Activated CD8-positive, alpha-beta T cell treated with anti-CD3 and anti-CD28 coated beads for 36 hours (primary cell): ENCODE results near the gene NAT16. TPM values are rescaled to one million over a fixed set of nuclear protein-coding genes. Genes with fewer than 3 reads are reported as not detected.

Source experiments
- ATAC-seq: fragments of 200-7000 bp; cut with Tn5 transposase; one replicate; pipeline ENCODE4 v1.10.0; 2021; ENCODE audit warnings: mild to moderate bottlenecking, moderate library complexity
- CTCF ChIA-PET: fragments of 350-600 bp; sonication (Branson Sonifier 250); formaldehyde crosslinking; loops from one replicate; lab custom pipeline; 2021; ENCODE audit warnings: antibody characterized with exemption; lab: Charles Lee
- POLR2A ChIA-PET: fragments of 350-600 bp; sonication (Branson Sonifier 250); formaldehyde crosslinking; loops from one replicate; lab custom pipeline; 2021; ENCODE audit warnings: antibody characterized with exemption; lab: Charles Lee
- DNase-seq: peaks from one replicate; pipeline ENCODE4 v3.0.0-alpha.2; 2020
- H3K27ac Mint-ChIP-seq: one replicate; pipeline ENCODE4 v1.8.0; 2021; ENCODE audit warnings: mild to moderate bottlenecking, mixed read lengths
- H3K27me3 Mint-ChIP-seq: one replicate; pipeline ENCODE4 v1.8.0; 2021; ENCODE audit warnings: mixed read lengths
- H3K36me3 Mint-ChIP-seq: one replicate; pipeline ENCODE4 v1.8.0; 2021; ENCODE audit warnings: low read depth, mixed read lengths
- H3K4me1 Mint-ChIP-seq: one replicate; pipeline ENCODE4 v1.8.0; 2021; ENCODE audit warnings: low read depth, mixed read lengths
- H3K4me3 Mint-ChIP-seq: one replicate; pipeline ENCODE4 v1.8.0; 2021; ENCODE audit warnings: mild to moderate bottlenecking, moderate library complexity, mixed read lengths
- H3K9me3 Mint-ChIP-seq: one replicate; pipeline ENCODE4 v1.8.0; 2021; ENCODE audit warnings: mixed read lengths
- CTCF ChIP-seq: fragments of 200-600 bp; IDR thresholded peaks from one replicate; pipeline ENCODE4 v1.8.0; 2022; ENCODE audit warnings: antibody characterized with exemption, mild to moderate bottlenecking
- intact Hi-C: fragments of 100-400 bp; cut with micrococcal nuclease; formaldehyde crosslinking; loops from one replicate; pipeline ENCODE4 v1.10.0; 2022
- total RNA-seq, 2 experiments: library from RNA; stranded (reverse); gene quantifications; one replicate each; pipeline ENCODE4 v1.2.3, GENCODE V29; 2021

The NAT16 gene
- total RNA-seq, 2 experiments from 2014 or later, result not detected

DNA sequence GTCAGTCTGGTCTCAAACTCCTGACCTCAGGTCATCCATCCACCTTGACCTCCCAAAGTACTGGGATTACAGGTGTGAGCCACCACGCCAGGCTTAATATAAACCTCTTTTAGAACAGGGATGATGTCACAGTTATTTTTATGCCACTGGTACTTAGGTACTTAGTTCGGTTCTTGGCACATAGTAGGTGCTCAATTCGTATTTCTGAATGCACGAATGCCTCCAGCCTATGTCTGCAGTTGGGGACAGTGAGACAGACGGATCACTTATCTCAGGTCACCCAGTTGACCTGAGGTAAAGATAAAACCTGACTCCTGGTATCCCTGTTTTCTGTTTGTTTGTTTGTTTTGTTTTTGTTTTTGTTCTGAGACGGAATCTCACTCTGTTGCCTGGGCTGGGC is 6.1 kb upstream of the NAT16 start:
- TF ChIP-seq CTCF, result no peak
- Mint-ChIP-seq H3K27me3 (peaks cover 16% of the 10 kb centered on the region), H3K4me3 (no peak overlapping the region), H3K9me3 (no peaks in the 10 kb centered on the region), H3K36me3 (no peaks in the 10 kb centered on the region), H3K27ac (no peak overlapping the region), H3K4me1 (peaks cover 2% of the 10 kb centered on the region)
- ChIA-PET POLR2A (no interaction called here), CTCF (interaction anchor here (3.0 kb wide), 1 partner anchor 42 kb away, joined by 23 read pairs; no protein-coding TSS in a partner anchor)
- intact Hi-C loops, result no loop called here
- DNase-seq (no peak), ATAC-seq (no peak)

GRCh38 chr7:101185258-101185839 is 5.3 kb upstream of the NAT16 start:
- CTCF ChIA-PET, result interaction anchor here (1.3 to 1.4 kb wide), 2 partner anchors 58 to 97 kb away, joined by 3 to 5 read pairs; no protein-coding TSS in a partner anchor
- ATAC-seq (no peak), DNase-seq (no peak)
- peaks cover 22% of the 10 kb centered on the region for H3K27me3 Mint-ChIP-seq
- no peaks in the 10 kb centered on the region for H3K36me3 Mint-ChIP-seq
- intact Hi-C loops, result no loop called here
- no peak for TF ChIP-seq CTCF
- no peaks in the 10 kb centered on the region for H3K9me3 Mint-ChIP-seq
- POLR2A ChIA-PET, result no interaction called here
- peaks cover 3% of the 10 kb centered on the region for H3K4me1 Mint-ChIP-seq
- H3K4me3 Mint-ChIP-seq, result no peak overlapping the region
- H3K27ac Mint-ChIP-seq, result no peak overlapping the region

GRCh38 chr7:101179713-101180112 is 380 bp downstream of the NAT16 start:
- peaks cover 52% of the 10 kb centered on the region for H3K27me3 Mint-ChIP-seq
- no peak for TF ChIP-seq CTCF
- ChIA-PET POLR2A (interaction anchor here (0.6 kb wide), 1 partner anchor 21 kb away, joined by 3 read pairs; no protein-coding TSS in a partner anchor), CTCF (interaction anchor here (0.8 to 7.7 kb wide), 2 partner anchors 12 to 136 kb away, joined by 3 to 56 read pairs; no protein-coding TSS in a partner anchor)
- no peaks in the 10 kb centered on the region for H3K36me3 Mint-ChIP-seq
- peaks cover 10% of the 10 kb centered on the region for H3K4me1 Mint-ChIP-seq
- H3K27ac Mint-ChIP-seq, result no peak overlapping the region
- no peak for ATAC-seq
- intact Hi-C loops, result no loop called here
- no peaks in the 10 kb centered on the region for H3K9me3 Mint-ChIP-seq
- H3K4me3 Mint-ChIP-seq, result no peak overlapping the region
- DNase-seq, result no peak

GRCh38 chr7:101179117-101179516 is 976 bp downstream of the NAT16 start:
- Mint-ChIP-seq H3K27ac (no peak overlapping the region), H3K27me3 (peaks cover 57% of the 10 kb centered on the region), H3K4me1 (peaks cover 11% of the 10 kb centered on the region), H3K4me3 (no peak overlapping the region), H3K9me3 (no peaks in the 10 kb centered on the region), H3K36me3 (no peaks in the 10 kb centered on the region)
- DNase-seq, result no peak
- intact Hi-C loops, result no loop called here
- CTCF ChIA-PET, result interaction anchor here (7.7 kb wide), 1 partner anchor 13 kb away, joined by 56 read pairs; no protein-coding TSS in a partner anchor
- ATAC-seq, result no peak
- TF ChIP-seq CTCF, result no peak
- POLR2A ChIA-PET, result interaction anchor here (1.2 kb wide), 1 partner anchor 12 kb away, joined by 3 read pairs; no protein-coding TSS in a partner anchor

DNA sequence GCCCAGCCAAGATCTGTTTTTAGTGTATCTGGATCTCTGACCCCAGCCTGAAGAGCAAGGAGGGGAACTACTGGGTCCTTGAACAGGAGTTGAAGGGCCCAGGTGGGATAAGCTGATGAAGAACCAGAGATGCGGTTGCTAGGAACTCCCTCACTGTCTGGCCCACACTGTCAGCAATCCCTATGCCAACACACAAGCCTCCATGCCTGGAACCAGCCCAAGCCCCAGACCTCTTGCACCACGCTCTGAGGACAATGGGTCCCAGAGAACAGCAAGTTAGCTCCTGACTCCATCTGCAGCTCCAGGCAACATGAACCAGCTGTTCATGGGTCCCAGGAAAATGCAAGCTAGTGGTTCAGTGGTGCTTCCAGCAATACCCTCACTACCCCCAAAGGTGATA is 2.4 kb downstream of the NAT16 start:
- no peaks in the 10 kb centered on the region for H3K9me3 Mint-ChIP-seq
- peaks cover 23% of the 10 kb centered on the region for H3K4me1 Mint-ChIP-seq
- H3K27ac Mint-ChIP-seq, result no peak overlapping the region
- intact Hi-C loops, result no loop called here
- ATAC-seq, result no peak
- ChIA-PET CTCF (interaction anchor here (1.2 to 7.7 kb wide), 3 partner anchors 14 to 100 kb away, joined by 3 to 56 read pairs (median 40); no protein-coding TSS in a partner anchor), POLR2A (interaction anchor here (1.2 kb wide), 1 partner anchor 10 kb away, joined by 4 read pairs; no protein-coding TSS in a partner anchor)
- no peak overlapping the region for H3K4me3 Mint-ChIP-seq
- no peak for DNase-seq
- no peaks in the 10 kb centered on the region for H3K36me3 Mint-ChIP-seq
- TF ChIP-seq CTCF, result no peak
- peaks cover 62% of the 10 kb centered on the region for H3K27me3 Mint-ChIP-seq
